SU-DHL-6 (cell line): Measurements from ENCODE around the gene MICAL3.
"Not testable (repeated sequence)": the region's sequence is repeated elsewhere in the genome, so short reads cannot be mapped to it uniquely, and the experiment has no call there.

ENCODE experiments used
- EZH2phosphoT487 ChIP-seq: fragments of 200-600 bp; sonication (generic), shearing (Covaris generic); conservative IDR thresholded peaks from 2 replicates; pipeline ENCODE4 v1.6.1; 2018; ENCODE audit warnings: mild to moderate bottlenecking, antibody characterized with exemption, low read length, moderate library complexity, mixed read lengths
- TF ChIP-seq, protein P1 (sequence below): fragments of 200-600 bp; sonication (generic); IDR thresholded peaks from one replicate; pipeline ENCODE4 v1.5.1; 2017; ENCODE audit warnings: antibody characterized with exemption, mild to moderate bottlenecking, low read length, moderate library complexity; ENCODE audit not compliant: insufficient read depth, poor library complexity, severe bottlenecking

DNA sequence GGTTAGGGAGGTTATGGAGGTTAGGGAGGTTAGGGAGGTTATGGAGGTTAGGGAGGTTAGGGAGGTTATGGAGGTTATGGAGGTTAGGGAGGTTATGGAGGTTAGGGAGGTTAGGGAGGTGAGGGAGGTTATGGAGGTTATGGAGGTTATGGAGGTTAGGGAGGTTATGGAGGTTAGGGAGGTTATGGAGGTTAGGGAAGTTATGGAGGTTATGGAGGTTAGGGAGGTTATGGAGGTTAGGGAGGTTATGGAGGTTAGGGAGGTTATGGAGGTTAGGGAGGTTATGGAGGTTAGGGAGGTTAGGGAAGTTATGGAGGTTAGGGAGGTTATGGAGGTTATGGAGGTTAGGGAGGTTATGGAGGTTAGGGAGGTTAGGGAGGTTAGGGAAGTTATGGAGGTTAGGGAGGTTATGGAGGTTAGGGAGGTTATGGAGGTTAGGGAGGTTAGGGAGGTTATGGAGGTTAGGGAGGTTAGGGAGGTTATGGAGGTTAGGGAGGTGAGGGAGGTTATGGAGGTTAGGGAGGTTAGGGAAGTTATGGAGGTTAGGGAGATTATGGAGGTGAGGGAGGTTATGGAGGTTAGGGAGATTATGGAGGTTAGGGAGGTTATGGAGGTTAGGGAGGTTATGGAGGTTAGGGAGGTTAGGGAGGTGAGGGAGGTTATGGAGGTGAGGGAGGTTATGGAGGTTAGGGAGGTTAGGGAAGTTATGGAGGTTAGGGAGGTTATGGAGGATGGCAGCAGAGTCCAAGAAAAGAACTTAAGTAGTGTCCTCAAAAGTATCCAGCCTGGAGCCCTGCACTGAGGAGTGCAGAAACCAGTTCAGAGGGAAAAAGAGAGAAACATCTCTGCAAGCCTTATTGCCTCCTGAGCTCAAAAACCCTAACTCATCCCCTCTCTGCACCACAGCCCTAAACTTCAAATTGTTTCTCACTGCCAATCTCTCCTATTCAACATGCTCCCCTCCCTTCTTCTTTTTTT is 147.2 kb downstream of the MICAL3 start:
- TF ChIP-seq, protein P1, sequence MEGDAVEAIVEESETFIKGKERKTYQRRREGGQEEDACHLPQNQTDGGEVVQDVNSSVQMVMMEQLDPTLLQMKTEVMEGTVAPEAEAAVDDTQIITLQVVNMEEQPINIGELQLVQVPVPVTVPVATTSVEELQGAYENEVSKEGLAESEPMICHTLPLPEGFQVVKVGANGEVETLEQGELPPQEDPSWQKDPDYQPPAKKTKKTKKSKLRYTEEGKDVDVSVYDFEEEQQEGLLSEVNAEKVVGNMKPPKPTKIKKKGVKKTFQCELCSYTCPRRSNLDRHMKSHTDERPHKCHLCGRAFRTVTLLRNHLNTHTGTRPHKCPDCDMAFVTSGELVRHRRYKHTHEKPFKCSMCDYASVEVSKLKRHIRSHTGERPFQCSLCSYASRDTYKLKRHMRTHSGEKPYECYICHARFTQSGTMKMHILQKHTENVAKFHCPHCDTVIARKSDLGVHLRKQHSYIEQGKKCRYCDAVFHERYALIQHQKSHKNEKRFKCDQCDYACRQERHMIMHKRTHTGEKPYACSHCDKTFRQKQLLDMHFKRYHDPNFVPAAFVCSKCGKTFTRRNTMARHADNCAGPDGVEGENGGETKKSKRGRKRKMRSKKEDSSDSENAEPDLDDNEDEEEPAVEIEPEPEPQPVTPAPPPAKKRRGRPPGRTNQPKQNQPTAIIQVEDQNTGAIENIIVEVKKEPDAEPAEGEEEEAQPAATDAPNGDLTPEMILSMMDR = not testable (repeated sequence)
- not testable (repeated sequence) for TF ChIP-seq EZH2phosphoT487
